HEK293T (cell line): ENCODE measurements around the gene ACTN4.

ENCODE experiments used
- CTCF ChIA-PET: fragments of 350-600 bp; formaldehyde crosslinking; extraction: SDS; loops from one replicate; lab custom pipeline; 2021; ENCODE audit warnings: antibody characterized with exemption, inconsistent platforms; lab: Yijun Ruan, JAX
- POLR2A ChIA-PET: fragments of 350-600 bp; formaldehyde crosslinking; extraction: SDS; loops from one replicate; lab custom pipeline; 2020; ENCODE audit warnings: antibody characterized with exemption, inconsistent platforms; lab: Yijun Ruan, JAX
- DNase-seq: peaks from one replicate; pipeline ENCODE4 v3.0.0; 2012; ENCODE audit warnings: mixed read lengths; ENCODE audit errors: extremely low spot score
- ARNT ChIP-seq: fragments of 450-650 bp; IDR thresholded peaks from 2 replicates; pipeline ENCODE4 v1.6.1; 2017; ENCODE audit warnings: mild to moderate bottlenecking
- BHLHE40 ChIP-seq: fragments of 450-650 bp; IDR thresholded peaks from 2 replicates; pipeline ENCODE4 v1.6.1; 2016; ENCODE audit warnings: mild to moderate bottlenecking, moderate library complexity, borderline replicate concordance
- CTBP1 ChIP-seq: fragments of 450-650 bp; IDR thresholded peaks from 2 replicates; pipeline ENCODE4 v1.6.1; 2016; ENCODE audit warnings: borderline replicate concordance
- ELF4 ChIP-seq: fragments of 450-650 bp; IDR thresholded peaks from 2 replicates; pipeline ENCODE4 v1.6.1; 2017; ENCODE audit warnings: antibody characterized with exemption
- FOXA1 ChIP-seq: fragments of 450-650 bp; IDR thresholded peaks from 2 replicates; pipeline ENCODE4 v1.6.1; 2016; ENCODE audit warnings: mild to moderate bottlenecking
- FOXK2 ChIP-seq: fragments of 450-650 bp; IDR thresholded peaks from 2 replicates; pipeline ENCODE4 v1.6.1; 2016; ENCODE audit warnings: mild to moderate bottlenecking
- FOXM1 ChIP-seq: fragments of 450-650 bp; IDR thresholded peaks from 2 replicates; pipeline ENCODE4 v1.6.1; 2017; ENCODE audit warnings: mild to moderate bottlenecking, borderline replicate concordance
- HDGF ChIP-seq: fragments of 450-650 bp; IDR thresholded peaks from 2 replicates; pipeline ENCODE4 v1.6.1; 2017; ENCODE audit warnings: antibody characterized with exemption, borderline replicate concordance
- L3MBTL2 ChIP-seq: fragments of 450-650 bp; conservative IDR thresholded peaks from 2 replicates; pipeline ENCODE4 v1.6.1; 2016; ENCODE audit warnings: mild to moderate bottlenecking
- LEF1 ChIP-seq: fragments of 450-650 bp; IDR thresholded peaks from 2 replicates; pipeline ENCODE4 v1.6.1; 2017; ENCODE audit warnings: mild to moderate bottlenecking, borderline replicate concordance
- NFRKB ChIP-seq: fragments of 450-650 bp; IDR thresholded peaks from 2 replicates; pipeline ENCODE4 v1.6.1; 2016; ENCODE audit warnings: mild to moderate bottlenecking, moderate library complexity
- SP1 ChIP-seq: fragments of 450-650 bp; IDR thresholded peaks from 2 replicates; pipeline ENCODE4 v1.6.1; 2017
- SUZ12 ChIP-seq: fragments of 450-650 bp; IDR thresholded peaks from 2 replicates; pipeline ENCODE4 v1.6.1; 2016; ENCODE audit warnings: mild to moderate bottlenecking
- TARDBP ChIP-seq: fragments of 450-650 bp; IDR thresholded peaks from 2 replicates; pipeline ENCODE4 v1.6.1; 2016
- ZNF384 ChIP-seq: fragments of 450-650 bp; IDR thresholded peaks from 2 replicates; pipeline ENCODE4 v1.6.1; 2016
- TF ChIP-seq, protein P1 (sequence below): fragments of 450-650 bp; IDR thresholded peaks from 2 replicates; pipeline ENCODE4 v1.6.1; 2016

Gene ACTN4

DNA sequence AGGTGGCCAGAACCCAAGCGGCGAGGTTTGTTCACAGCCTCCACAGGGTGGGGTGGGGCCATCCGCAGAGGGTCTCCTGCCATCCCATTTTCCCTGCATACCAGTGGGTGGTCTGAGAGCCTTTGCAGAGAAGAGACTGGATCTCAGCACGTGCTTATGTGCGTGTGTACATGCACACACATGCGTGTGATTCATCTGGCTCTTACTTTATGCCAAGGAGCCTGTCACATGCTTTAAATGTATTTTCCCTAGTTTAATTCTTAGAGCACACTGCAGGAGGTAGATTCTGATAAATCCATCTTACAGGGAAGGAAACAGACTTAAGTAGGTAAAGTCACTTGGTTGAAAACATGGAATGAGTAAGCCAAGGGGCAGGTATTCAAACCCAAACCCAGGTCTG, 49.7 kb downstream of the ACTN4 start:
- ChIA-PET CTCF (no interaction called here), POLR2A (no interaction called here)
- DNase-seq: no peak
- TF ChIP-seq LEF1 (no peak), FOXA1 (no peak), FOXM1 (no peak), ARNT (no peak), BHLHE40 (no peak), SUZ12 (no peak), CTBP1 (no peak), ELF4 (no peak), HDGF (no peak), SP1 (no peak), FOXK2 (no peak), NFRKB (no peak), TARDBP (no peak), ZNF384 (no peak)
- TF ChIP-seq, protein P1, sequence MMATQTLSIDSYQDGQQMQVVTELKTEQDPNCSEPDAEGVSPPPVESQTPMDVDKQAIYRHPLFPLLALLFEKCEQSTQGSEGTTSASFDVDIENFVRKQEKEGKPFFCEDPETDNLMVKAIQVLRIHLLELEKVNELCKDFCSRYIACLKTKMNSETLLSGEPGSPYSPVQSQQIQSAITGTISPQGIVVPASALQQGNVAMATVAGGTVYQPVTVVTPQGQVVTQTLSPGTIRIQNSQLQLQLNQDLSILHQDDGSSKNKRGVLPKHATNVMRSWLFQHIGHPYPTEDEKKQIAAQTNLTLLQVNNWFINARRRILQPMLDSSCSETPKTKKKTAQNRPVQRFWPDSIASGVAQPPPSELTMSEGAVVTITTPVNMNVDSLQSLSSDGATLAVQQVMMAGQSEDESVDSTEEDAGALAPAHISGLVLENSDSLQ: no peak

DNA sequence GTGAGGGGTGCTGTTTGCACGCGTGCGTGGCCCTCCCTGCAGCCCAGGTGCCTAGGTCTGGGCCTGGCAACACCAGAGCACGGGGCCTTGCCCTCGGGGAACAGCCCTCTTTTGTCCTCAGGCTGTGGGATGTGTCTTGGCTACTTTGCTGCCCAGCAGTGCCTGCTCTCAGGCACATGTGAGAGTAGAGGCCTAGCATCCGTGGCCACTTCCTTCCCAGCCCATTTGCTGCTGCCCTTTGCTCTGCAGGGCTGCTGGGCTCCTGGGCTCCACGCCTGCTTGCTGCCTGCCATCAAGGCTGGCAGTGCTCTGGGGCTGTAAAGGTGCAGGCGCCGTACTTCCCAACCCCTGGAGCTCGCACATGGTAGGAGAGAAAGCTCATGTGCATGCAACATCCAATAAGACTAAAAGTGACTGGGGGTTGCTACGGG, 50.2 kb downstream of the ACTN4 start:
- no peak for DNase-seq
- ChIA-PET CTCF (no interaction called here), POLR2A (no interaction called here)
- no peak for TF ChIP-seq FOXK2
- TF ChIP-seq SP1: no peak
- no peak for TF ChIP-seq CTBP1
- TF ChIP-seq LEF1: no peak
- TF ChIP-seq, protein P1: no peak
- no peak for TF ChIP-seq TARDBP
- TF ChIP-seq BHLHE40: no peak
- TF ChIP-seq NFRKB: no peak

DNA sequence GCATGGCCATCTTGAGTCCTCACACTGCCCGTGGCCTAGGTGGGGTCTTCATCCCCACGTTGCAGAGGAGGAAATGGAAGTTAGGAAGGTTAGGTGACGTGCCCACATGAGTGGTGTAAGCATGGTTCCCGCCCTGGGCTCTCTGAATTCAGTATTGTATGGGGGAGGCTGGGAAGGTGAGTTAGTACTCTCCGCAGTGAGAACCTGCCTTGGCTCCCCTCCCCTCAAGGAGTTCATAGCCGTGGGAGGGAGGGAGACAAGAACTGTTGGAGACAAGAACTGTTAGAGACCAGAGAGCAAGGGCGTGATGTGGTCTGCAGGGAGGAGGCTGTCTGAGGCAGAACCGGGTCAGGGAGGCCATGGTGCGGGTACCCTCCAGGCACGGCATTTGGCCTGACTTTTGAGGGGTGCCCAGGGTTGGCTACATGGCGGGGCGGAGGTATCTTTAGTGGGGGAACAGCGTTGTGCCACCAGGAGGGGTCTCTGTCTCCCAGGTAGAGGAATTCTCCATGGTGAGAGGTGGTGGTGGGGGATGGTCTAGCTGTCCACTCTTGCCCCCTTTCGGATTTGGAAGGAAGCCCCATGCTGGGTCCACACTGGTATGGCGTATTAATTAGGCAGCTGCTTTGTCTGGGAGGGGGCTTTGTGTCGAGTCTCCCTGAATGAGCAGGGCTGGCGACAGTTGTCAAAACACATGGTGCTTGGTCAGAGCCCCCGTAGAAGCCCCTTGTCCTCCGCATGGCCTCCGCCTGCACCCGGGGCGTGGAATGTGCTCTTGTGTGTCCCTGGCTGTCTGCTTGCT, 51.0 kb downstream of the ACTN4 start:
- DNase-seq: no peak
- ChIA-PET POLR2A (interaction anchor here (1.4 kb wide), 1 partner anchor 79 kb away, joined by 4 read pairs; the partner anchor contains the start of gene EIF3K), CTCF (no interaction called here)
- TF ChIP-seq LEF1: no peak
- no peak for TF ChIP-seq BHLHE40

DNA sequence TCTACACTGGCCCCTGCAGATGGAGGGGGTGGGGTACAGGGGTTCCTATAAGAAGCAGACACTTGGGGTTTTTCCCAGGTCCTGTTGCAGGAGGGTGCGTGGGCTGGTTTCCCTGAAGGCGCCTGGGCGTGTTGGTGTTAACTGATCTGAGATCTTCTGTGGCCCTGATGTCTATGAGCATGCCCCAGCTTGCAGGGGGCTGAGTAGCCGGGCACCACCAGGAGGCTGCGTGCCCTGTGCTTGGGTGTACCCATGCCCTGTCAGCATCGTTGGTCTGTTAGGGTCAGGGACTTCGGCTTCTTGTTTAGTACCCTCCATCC, 51.5 kb downstream of the ACTN4 start:
- POLR2A ChIA-PET: interaction anchor here (1.4 kb wide), 1 partner anchor 80 kb away, joined by 4 read pairs; the partner anchor contains the start of gene EIF3K
- CTCF ChIA-PET: no interaction called here
- no peak for DNase-seq
- TF ChIP-seq HDGF (no peak), ARNT (no peak), ELF4 (no peak), LEF1 (no peak), CTBP1 (no peak)
- TF ChIP-seq, protein P1: no peak

DNA sequence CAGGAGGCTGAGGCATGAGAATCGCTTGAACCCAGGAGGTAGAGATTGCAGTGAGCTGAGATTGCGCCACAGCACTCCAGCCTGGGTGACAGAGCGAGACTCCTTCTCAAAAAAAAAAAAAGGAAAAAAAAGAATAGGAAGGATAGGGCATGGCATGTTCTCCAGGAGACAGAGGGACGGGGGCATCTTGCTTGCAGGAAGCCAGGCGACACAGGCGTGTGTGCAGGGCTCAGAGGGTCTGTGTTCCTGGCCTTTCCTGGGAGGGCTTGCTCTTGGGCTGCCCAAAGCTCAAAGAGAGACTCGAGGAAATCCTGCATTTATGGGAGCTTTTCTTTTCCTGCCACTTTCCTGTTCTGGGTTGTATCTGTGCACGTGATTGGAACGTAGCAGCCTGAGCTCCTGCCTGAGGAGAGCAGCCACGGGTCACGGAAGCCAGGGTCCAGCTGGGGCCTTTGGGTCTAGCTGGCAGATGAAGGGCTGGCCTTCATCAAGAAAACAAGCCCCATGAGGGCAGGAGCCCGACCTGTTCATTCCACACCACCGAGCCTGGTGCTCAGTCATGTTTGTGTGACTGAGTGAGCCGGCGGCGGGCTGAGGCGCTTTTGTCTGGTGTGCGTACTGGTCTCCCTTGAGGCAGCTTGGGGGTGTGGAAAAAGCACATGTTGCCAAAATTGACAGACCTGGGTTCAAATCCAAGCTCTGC, 52.3 kb downstream of the ACTN4 start:
- no peak for TF ChIP-seq LEF1
- TF ChIP-seq FOXA1: no peak
- no peak for TF ChIP-seq BHLHE40
- TF ChIP-seq SUZ12: no peak
- TF ChIP-seq ELF4: no peak
- no peak for TF ChIP-seq SP1
- TF ChIP-seq CTBP1: no peak
- TF ChIP-seq FOXK2: no peak
- no peak for TF ChIP-seq L3MBTL2
- TF ChIP-seq NFRKB: no peak
- TF ChIP-seq TARDBP: no peak
- no peak for TF ChIP-seq ARNT
- TF ChIP-seq HDGF: no peak
- TF ChIP-seq, protein P1: no peak
- no peak for TF ChIP-seq FOXM1
- TF ChIP-seq ZNF384: no peak
- POLR2A ChIA-PET: interaction anchor here (1.4 kb wide), 1 partner anchor 81 kb away, joined by 4 read pairs; the partner anchor contains the start of gene EIF3K
- DNase-seq: no peak
- CTCF ChIA-PET: no interaction called here
